Stimulated activated CD8-positive, alpha-beta memory T cell treated with anti-CD3 and anti-CD28 coated beads, Interleukin-7, amount 100 ng/mL, for 24 hours (primary cell): ENCODE measurements around the gene OTOL1.

ENCODE experiments used
- DNase-seq: peaks from one replicate; pipeline ENCODE4 v3.0.0-alpha.2; 2020; ENCODE audit warnings: low read depth

Gene OTOL1

DNA sequence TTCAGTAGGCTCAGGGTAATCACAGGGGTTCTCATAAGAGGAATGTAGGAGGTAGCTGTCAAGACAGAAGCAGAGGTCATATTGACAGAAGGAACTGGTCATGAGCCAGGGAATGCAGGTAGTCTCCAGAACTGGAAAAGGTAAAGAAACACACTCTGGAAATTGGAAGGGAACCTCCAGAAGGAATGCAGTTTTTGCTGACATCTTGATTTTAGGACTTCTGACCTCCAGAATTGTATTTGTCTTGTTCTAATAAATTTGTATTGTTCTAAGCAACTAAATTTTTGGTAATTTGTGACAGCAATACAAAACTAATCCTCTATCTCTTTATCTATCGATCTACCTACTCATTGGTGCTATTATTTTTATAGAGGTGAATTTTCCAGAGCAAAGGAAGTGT is 49.2 kb downstream of the OTOL1 start:
- DNase-seq = no peak

- no peak for DNase-seq
These were observed 51.7 kb downstream of the OTOL1 start for GRCh38 chr3:161548301-161548700.

- DNase-seq = no peak
These were observed 52.7 kb downstream of the OTOL1 start for GRCh38 chr3:161549261-161549660.

DNA sequence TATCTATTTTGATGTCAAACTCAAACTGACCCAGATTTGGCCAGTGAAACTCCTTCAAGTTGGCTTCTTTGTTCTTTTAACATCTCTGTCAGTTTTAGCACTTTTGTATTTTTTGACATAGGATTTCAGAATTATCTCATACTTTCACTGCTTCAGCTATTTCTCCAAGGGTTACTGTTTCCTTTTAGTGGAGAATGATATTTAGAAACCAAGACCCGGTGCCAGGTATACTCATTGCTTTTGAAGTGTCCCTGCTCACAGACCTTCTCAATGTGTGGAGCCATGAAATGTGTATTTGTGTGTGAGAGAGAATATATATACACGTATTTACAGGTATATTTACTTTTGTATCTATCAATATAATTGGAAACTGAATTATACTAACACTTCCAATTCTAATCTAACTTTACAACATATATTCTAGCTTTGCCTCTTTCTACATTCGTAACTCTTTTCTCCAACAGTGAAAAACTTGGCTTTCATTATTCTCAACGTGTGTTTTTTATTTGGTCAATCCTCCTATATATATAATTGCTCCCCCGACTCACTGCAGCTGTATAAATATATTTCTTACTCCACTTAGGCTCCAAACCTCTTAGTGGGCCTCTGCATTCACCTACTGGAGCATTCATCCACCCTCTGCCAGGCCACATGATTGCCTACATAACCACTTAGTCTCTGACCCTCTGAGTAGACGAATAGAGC is 54.0 kb downstream of the OTOL1 start:
- no peak for DNase-seq

DNA sequence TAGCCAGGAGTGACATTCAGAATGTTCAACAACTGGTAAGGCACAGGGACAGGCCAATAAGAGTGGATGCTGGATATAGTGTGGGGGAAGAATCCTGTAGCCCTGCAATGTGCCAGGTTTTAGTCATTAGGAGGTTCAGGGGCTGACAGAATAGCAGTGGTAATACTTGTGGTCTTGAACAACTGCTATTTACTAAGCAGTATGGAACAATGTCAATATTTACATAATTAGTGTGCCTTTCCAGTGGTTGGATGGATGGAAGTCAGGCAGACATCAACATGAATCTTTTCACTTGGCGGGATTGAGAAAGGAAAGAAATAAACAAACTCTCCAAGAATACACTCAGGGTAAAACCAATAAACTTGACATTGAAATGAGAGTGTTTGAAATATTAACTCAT is 55.1 kb downstream of the OTOL1 start:
- DNase-seq = no peak

DNA sequence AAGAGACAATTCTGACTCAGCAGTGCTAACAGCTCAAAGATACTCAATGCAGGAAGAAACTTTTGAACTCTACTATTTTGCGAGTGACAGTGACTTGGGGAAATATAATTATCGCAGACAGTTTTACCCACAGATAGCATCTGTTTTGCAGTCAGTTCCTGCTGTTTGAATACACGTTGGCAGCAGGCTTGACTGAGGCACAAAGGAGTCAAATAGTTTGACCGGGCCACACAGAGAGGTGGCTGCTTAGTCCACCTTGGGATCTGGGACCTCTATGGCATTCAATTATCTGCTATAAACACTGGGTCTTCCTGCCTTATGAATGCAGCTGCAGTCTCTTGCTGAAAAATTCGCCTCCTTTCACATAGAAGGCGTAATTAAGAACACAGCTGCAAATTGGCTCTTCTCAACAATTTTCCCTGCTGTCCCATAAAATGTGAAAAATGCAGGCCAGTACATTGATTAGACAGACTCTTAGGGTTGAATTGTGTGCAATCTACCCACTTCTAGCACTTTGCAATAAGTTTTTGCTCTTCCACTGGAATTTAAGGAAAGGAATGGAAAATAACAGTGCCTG is 56.5 kb downstream of the OTOL1 start:
- DNase-seq = no peak
